HepG2 (cell line): Measurements from ENCODE around the gene RPL27A. TPM values are rescaled to one million over a fixed set of nuclear protein-coding genes. Genes with fewer than 3 reads are reported as not detected.

Experiments
- ERF ChIP-seq: IDR thresholded peaks from 2 replicates; pipeline ENCODE4 v1.6.1; 2018; ENCODE audit warnings: missing biosample characterization, missing genetic modification reagents
- IKZF1 ChIP-seq: fragments of 450-650 bp; IDR thresholded peaks from 2 replicates; pipeline ENCODE4 v1.7.1; 2016
- NCOA5 ChIP-seq: sonication (generic); formaldehyde crosslinking; IDR thresholded peaks from 2 replicates; pipeline ENCODE4 v1.4.0; 2020; ENCODE audit warnings: missing genetic modification reagents
- NFYC ChIP-seq: IDR thresholded peaks from 2 replicates; pipeline ENCODE4 v1.6.1; 2016; ENCODE audit warnings: missing genetic modification reagents, missing compliant biosample characterization
- NONO ChIP-seq, 2 experiments: fragments of 450-650 bp in 1 of 2; sonication (generic) in 1 of 2; formaldehyde crosslinking in 1 of 2; IDR thresholded peaks in 1 of 2; conservative IDR thresholded peaks in 1 of 2; 2 replicates each; pipeline versions ENCODE4 v1.6.1 to v1.8.0; 2017 to 2022; ENCODE audit warnings: mild to moderate bottlenecking in 1 of 2, missing genetic modification reagents in 1 of 2, moderate library complexity in 1 of 2
- PHF21A ChIP-seq: sonication (generic); formaldehyde crosslinking; IDR thresholded peaks from 2 replicates; pipeline ENCODE4 v1.5.0; 2020; ENCODE audit warnings: mild to moderate bottlenecking, missing genetic modification reagents
- PRPF4 ChIP-seq: fragments of 200-400 bp; formaldehyde crosslinking; IDR thresholded peaks from 2 replicates; pipeline ENCODE4 v1.6.1; 2016; ENCODE audit warnings: low read length, low read depth; ENCODE audit not compliant: poor library complexity, severe bottlenecking
- SALL1 ChIP-seq: sonication (generic); formaldehyde crosslinking; IDR thresholded peaks from 2 replicates; pipeline ENCODE4 v1.8.0; 2022; ENCODE audit warnings: mild to moderate bottlenecking, missing genetic modification reagents
- SATB2 ChIP-seq: sonication (generic); formaldehyde crosslinking; IDR thresholded peaks from 2 replicates; pipeline ENCODE4 v1.5.0; 2020; ENCODE audit warnings: missing genetic modification reagents
- SOX5 ChIP-seq: IDR thresholded peaks from 2 replicates; pipeline ENCODE4 v1.6.1; 2016; ENCODE audit warnings: borderline replicate concordance
- STAG1 ChIP-seq: sonication (generic); formaldehyde crosslinking; IDR thresholded peaks from 2 replicates; pipeline ENCODE4 v1.4.0; 2020; ENCODE audit warnings: missing genetic modification reagents
- ZFP82 ChIP-seq: sonication (generic); formaldehyde crosslinking; IDR thresholded peaks from 2 replicates; pipeline ENCODE4 v1.5.1; 2020; ENCODE audit warnings: mild to moderate bottlenecking, missing genetic modification reagents, borderline replicate concordance
- ZKSCAN5 ChIP-seq: sonication (generic); formaldehyde crosslinking; IDR thresholded peaks from 2 replicates; pipeline ENCODE4 v1.5.1; 2020; ENCODE audit warnings: mild to moderate bottlenecking, missing genetic modification reagents
- ZNF598 ChIP-seq: sonication (generic); formaldehyde crosslinking; IDR thresholded peaks from 2 replicates; pipeline ENCODE4 v1.5.1; 2020; ENCODE audit warnings: mild to moderate bottlenecking, missing genetic modification reagents, borderline replicate concordance
- polyA plus RNA-seq, 8 experiments: library from polyadenylated mRNA; depleted of rRNA in 3 of 8; stranded (reverse) in 7 of 8; unstranded in 1 of 8; fragments of >200 nt; fragmentation: Illumina TruSeq in 4 of 8; extraction: Trizol in 4 of 8; gene quantifications; 2 replicates each; pipeline versions ENCODE4 v1.2.1 to v1.2.3, GENCODE V29; 2011 to 2016; ENCODE audit warnings: low read depth in 4 of 8, missing spikeins in 1 of 8, mixed read lengths in 1 of 8; ENCODE audit not compliant: insufficient read depth in 1 of 8
- total RNA-seq, 5 experiments: library from RNA; depleted of rRNA; stranded (reverse); fragments of >200 nt; fragmentation: Illumina TruSeq; extraction: Trizol; gene quantifications; 2 replicates each; pipeline ENCODE4 v1.2.3, GENCODE V29; 2016; ENCODE audit warnings: low read depth in 1 of 5
- TF ChIP-seq, protein P1 (sequence below): sonication (generic); formaldehyde crosslinking; IDR thresholded peaks from 2 replicates; pipeline ENCODE4 v1.5.0; 2020; ENCODE audit warnings: mild to moderate bottlenecking, missing genetic modification reagents, borderline replicate concordance
- TF ChIP-seq, protein P2 (sequence below): IDR thresholded peaks from 2 replicates; pipeline ENCODE4 v1.6.1; 2016; ENCODE audit warnings: control low read depth
- TF ChIP-seq, protein P3 (sequence below): sonication (generic); formaldehyde crosslinking; IDR thresholded peaks from 2 replicates; pipeline ENCODE4 v1.4.0; 2020; ENCODE audit warnings: missing genetic modification reagents
- TF ChIP-seq, protein P4 (sequence below): sonication (generic); formaldehyde crosslinking; IDR thresholded peaks from 2 replicates; pipeline ENCODE4 v1.9.0; 2022; ENCODE audit warnings: low read depth, missing genetic modification reagents

The RPL27A gene
- total and polyA plus RNA-seq, 2 of the 13 experiments (the other 11 are each of a cell fraction or from before 2014, with no cell fraction given) = 1,531 to 2,153 TPM

DNA sequence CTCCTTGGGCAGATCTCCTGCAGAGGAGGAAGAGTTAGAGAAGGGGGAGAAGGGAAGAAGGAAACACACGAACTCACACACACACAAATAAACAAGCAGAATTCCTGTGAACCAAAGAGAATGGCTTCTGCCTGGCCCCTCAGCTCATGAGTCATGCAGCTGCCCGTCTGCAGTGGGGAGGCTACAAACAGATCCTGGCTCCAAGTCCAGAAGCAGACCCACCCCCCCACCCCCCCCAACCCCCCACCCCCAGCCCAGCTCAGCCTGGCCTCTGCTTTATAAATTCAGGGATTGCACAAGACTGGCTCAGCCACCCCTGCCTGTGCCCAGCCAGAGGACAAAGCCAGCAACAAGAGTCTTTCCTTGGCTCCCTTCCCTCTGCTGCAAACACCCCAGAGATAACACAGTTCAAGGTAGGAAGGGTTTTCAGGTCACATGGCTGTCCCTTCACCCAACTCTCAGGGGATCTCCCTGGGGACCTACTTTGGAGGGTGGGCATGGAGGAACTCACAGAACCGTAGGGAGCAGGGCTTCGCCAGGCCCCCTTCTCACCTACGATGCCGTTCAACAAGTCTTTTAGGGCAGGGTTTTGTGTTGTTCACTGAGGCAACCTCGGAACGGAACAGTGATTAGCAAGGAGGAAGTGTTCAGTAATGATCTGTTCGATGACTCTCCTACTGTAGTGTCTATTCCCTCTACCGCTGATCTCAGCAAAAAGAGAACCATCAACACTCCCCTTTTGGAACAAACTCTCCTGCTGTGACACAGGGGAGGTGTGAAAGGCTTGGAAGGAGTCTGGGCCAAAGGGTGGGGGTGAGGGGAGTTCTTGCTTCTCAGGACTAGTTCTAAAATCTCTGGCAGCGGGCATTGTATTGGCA, 35.5 kb downstream of the RPL27A start (continued):
- TF ChIP-seq, protein P1, sequence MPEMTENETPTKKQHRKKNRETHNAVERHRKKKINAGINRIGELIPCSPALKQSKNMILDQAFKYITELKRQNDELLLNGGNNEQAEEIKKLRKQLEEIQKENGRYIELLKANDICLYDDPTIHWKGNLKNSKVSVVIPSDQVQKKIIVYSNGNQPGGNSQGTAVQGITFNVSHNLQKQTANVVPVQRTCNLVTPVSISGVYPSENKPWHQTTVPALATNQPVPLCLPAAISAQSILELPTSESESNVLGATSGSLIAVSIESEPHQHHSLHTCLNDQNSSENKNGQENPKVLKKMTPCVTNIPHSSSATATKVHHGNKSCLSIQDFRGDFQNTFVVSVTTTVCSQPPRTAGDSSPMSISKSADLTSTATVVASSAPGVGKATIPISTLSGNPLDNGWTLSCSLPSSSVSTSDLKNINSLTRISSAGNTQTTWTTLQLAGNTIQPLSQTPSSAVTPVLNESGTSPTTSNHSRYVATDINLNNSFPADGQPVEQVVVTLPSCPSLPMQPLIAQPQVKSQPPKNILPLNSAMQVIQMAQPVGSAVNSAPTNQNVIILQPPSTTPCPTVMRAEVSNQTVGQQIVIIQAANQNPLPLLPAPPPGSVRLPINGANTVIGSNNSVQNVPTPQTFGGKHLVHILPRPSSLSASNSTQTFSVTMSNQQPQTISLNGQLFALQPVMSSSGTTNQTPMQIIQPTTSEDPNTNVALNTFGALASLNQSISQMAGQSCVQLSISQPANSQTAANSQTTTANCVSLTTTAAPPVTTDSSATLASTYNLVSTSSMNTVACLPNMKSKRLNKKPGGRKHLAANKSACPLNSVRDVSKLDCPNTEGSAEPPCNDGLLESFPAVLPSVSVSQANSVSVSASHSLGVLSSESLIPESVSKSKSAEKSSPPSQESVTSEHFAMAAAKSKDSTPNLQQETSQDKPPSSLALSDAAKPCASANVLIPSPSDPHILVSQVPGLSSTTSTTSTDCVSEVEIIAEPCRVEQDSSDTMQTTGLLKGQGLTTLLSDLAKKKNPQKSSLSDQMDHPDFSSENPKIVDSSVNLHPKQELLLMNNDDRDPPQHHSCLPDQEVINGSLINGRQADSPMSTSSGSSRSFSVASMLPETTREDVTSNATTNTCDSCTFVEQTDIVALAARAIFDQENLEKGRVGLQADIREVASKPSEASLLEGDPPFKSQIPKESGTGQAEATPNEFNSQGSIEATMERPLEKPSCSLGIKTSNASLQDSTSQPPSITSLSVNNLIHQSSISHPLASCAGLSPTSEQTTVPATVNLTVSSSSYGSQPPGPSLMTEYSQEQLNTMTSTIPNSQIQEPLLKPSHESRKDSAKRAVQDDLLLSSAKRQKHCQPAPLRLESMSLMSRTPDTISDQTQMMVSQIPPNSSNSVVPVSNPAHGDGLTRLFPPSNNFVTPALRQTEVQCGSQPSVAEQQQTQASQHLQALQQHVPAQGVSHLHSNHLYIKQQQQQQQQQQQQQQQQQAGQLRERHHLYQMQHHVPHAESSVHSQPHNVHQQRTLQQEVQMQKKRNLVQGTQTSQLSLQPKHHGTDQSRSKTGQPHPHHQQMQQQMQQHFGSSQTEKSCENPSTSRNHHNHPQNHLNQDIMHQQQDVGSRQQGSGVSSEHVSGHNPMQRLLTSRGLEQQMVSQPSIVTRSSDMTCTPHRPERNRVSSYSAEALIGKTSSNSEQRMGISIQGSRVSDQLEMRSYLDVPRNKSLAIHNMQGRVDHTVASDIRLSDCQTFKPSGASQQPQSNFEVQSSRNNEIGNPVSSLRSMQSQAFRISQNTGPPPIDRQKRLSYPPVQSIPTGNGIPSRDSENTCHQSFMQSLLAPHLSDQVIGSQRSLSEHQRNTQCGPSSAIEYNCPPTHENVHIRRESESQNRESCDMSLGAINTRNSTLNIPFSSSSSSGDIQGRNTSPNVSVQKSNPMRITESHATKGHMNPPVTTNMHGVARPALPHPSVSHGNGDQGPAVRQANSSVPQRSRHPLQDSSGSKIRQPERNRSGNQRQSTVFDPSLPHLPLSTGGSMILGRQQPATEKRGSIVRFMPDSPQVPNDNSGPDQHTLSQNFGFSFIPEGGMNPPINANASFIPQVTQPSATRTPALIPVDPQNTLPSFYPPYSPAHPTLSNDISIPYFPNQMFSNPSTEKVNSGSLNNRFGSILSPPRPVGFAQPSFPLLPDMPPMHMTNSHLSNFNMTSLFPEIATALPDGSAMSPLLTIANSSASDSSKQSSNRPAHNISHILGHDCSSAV = no peak
- TF ChIP-seq NONO (IDR thresholded peaks at IDR 0.05) = no peak
- TF ChIP-seq NONO (CRISPR knock-in tag; conservative IDR thresholded peaks at IDR 0.05) = peak; percentile 32; the same call in 1 of the 2 replicates
- no peak for TF ChIP-seq NFYC
- TF ChIP-seq, protein P2, sequence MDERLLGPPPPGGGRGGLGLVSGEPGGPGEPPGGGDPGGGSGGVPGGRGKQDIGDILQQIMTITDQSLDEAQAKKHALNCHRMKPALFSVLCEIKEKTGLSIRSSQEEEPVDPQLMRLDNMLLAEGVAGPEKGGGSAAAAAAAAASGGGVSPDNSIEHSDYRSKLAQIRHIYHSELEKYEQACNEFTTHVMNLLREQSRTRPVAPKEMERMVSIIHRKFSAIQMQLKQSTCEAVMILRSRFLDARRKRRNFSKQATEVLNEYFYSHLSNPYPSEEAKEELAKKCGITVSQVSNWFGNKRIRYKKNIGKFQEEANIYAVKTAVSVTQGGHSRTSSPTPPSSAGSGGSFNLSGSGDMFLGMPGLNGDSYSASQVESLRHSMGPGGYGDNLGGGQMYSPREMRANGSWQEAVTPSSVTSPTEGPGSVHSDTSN (CRISPR knock-in tag) = no peak
- TF ChIP-seq, protein P3, sequence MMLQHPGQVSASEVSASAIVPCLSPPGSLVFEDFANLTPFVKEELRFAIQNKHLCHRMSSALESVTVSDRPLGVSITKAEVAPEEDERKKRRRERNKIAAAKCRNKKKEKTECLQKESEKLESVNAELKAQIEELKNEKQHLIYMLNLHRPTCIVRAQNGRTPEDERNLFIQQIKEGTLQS = peak; percentile 56; the same call in 1 of the 2 replicates
- TF ChIP-seq PRPF4 = no peak
- no peak for TF ChIP-seq ZFP82
- TF ChIP-seq IKZF1 = no peak
- TF ChIP-seq STAG1 (CRISPR knock-in tag) = no peak
- TF ChIP-seq, protein P4, sequence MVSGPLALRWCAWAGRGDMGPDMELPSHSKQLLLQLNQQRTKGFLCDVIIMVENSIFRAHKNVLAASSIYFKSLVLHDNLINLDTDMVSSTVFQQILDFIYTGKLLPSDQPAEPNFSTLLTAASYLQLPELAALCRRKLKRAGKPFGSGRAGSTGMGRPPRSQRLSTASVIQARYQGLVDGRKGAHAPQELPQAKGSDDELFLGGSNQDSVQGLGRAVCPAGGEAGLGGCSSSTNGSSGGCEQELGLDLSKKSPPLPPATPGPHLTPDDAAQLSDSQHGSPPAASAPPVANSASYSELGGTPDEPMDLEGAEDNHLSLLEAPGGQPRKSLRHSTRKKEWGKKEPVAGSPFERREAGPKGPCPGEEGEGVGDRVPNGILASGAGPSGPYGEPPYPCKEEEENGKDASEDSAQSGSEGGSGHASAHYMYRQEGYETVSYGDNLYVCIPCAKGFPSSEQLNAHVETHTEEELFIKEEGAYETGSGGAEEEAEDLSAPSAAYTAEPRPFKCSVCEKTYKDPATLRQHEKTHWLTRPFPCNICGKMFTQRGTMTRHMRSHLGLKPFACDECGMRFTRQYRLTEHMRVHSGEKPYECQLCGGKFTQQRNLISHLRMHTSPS (CRISPR knock-in tag) = no peak
- no peak for TF ChIP-seq SALL1 (CRISPR knock-in tag)
- 0 out of 2 replicates have a peak, but pooled peaks have one; percentile 22 for TF ChIP-seq PHF21A (CRISPR knock-in tag)
- no peak for TF ChIP-seq ZNF598 (CRISPR knock-in tag)
- TF ChIP-seq ERF = peak; percentile 43; the same call in 1 of the 2 replicates
- TF ChIP-seq SOX5 = peak; percentile 48; the same call in 1 of the 2 replicates
- no peak for TF ChIP-seq NCOA5
- no peak for TF ChIP-seq SATB2 (CRISPR knock-in tag)
- TF ChIP-seq ZKSCAN5 (CRISPR knock-in tag) = no peak
